ENCODE data around the gene MDK.

MDK gene

DNA sequence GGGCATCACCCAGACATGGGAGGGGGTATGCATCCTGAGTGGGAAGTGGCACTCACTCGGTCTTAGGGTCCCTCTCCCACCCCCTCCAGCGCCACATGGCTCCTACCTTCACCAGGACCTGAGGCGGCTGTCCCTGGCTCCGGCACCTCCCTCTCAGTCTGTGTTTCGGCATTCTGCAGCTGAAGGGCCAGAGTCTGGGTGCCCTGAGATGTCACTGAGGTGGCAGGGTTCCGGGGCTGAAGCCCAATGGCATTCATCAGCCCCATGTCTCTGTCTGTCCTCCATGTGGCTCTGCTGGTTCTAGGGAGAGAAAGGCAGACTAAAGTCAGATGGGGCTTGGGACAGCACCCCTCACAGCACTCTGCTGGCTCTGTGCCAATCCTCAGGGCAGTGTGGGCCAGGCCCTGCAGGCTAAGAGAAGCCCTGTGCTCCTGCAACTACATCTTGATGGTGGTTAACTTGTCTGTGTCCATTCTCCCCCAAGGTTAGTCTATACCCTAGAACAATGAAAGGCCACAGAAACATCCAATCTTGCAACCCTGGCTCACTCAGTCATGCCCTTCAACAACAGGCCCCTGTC, 27.0 kb downstream of the MDK start:
- Histone ChIP-seq H3K4me2 (ENCODE audit: low read length) (no peak overlapping the region), H3K9me3 (ENCODE audit: control insufficient read depth, insufficient read depth, low read length) (no peaks in the 10 kb centered on the region), H3K79me2 (ENCODE audit: control insufficient read depth, low read length) (no peaks in the 10 kb centered on the region), H3K4me3 (ENCODE audit: low read length) (no peak overlapping the region), H3K36me3 (ENCODE audit: control insufficient read depth, low read length) (peaks cover 5% of the 10 kb centered on the region), H4K20me1 (ENCODE audit: control insufficient read depth, insufficient read depth, low read depth, low read length) (no peaks in the 10 kb centered on the region), H3K9me2 (replicated peaks; ENCODE audit: control insufficient read depth, low read length) (no peaks in the 10 kb centered on the region), H3F3A (ENCODE audit: control insufficient read depth, insufficient read depth) (no peaks in the 10 kb centered on the region), H3K4me1 (ENCODE audit: control insufficient read depth, low read length) (no peaks in the 10 kb centered on the region), H3K27me3 (ENCODE audit: control insufficient read depth, low read length) (no peaks in the 10 kb centered on the region), H3K27ac (ENCODE audit: low read depth, low read length) (no peak overlapping the region)
- TF ChIP-seq EZH2phosphoT487 (IDR thresholded peaks at IDR 0.05; ENCODE audit: borderline replicate concordance, low read length) (no peak), CTCF (IDR thresholded peaks at IDR 0.05; ENCODE audit: low read depth, low read length, poor library complexity, severe bottlenecking) (no peak)

DNA sequence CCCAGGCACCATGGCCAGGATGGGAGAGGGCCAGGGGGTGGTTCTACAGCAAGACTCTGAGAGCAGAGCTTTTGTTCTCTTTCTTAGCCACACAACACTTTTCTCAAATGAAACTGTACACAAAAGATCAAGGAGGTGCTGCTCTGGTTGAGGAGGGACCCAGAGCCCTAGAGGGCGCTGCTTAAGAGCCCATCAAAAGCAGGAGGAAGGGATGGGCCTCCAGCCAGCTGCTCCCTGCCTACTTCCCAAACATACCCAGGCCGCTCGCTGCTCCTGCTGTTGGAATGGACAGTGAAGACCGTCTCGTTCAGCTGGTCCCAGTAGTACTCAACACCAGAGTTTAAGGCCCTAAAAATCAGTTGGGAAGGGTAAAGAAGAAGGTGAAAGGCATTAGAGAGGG, 28.6 kb downstream of the MDK start:
- Histone ChIP-seq H3K4me1 (ENCODE audit: control insufficient read depth, low read length) (no peaks in the 10 kb centered on the region), H4K20me1 (ENCODE audit: control insufficient read depth, insufficient read depth, low read depth, low read length) (no peaks in the 10 kb centered on the region), H3K4me3 (ENCODE audit: low read length) (no peak overlapping the region), H3K4me2 (ENCODE audit: low read length) (no peak overlapping the region), H3K9me3 (ENCODE audit: control insufficient read depth, insufficient read depth, low read length) (no peaks in the 10 kb centered on the region), H3F3A (ENCODE audit: control insufficient read depth, insufficient read depth) (no peaks in the 10 kb centered on the region), H3K27me3 (ENCODE audit: control insufficient read depth, low read length) (no peaks in the 10 kb centered on the region), H3K9me2 (replicated peaks; ENCODE audit: control insufficient read depth, low read length) (no peaks in the 10 kb centered on the region), H3K79me2 (ENCODE audit: control insufficient read depth, low read length) (no peaks in the 10 kb centered on the region), H3K27ac (ENCODE audit: low read depth, low read length) (no peak overlapping the region), H3K36me3 (ENCODE audit: control insufficient read depth, low read length) (peaks cover 8% of the 10 kb centered on the region; the same call in 1 of the 2 replicates)
- TF ChIP-seq EZH2phosphoT487 (IDR thresholded peaks at IDR 0.05; ENCODE audit: borderline replicate concordance, low read length): no peak
- TF ChIP-seq CTCF (IDR thresholded peaks at IDR 0.05; ENCODE audit: low read depth, low read length, poor library complexity, severe bottlenecking): peak; percentile 26

DNA sequence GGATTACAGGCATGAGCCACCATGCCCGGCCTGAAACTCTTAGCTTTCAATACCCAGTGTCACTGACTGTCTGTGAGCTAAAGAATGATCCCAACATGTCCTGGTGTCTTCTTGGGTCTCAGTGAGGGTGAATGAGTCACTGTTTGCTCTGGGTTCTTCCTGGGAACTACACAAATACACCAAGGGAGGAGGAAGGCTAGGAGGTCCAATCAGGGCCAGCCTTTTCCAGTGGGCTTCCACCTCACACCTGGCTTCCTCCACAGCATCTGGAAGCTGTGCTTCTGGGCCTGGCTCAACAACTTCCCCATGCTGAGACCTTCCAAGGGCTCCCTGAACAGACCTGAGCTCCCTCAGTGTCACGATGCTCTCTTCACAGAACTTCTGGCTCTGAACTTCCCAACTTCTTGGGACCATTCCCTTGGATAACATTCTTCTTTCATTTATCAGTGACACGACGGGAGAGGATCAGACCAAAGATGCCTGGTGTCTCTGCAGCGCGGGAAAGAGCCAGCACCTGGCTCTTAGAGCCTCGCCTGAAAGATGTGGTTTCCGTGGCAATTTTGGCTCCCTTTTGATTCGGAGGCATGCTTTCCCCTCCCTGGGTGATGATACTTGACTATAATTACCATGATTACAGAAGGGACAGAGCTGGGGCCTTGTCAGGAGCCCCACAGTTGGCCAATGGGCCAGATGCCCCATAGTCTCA, 32.4 kb downstream of the MDK start:
- H3K4me3 ChIP-seq (ENCODE audit: low read length): no peak overlapping the region
- no peaks in the 10 kb centered on the region for H3K9me3 ChIP-seq (ENCODE audit: control insufficient read depth, insufficient read depth, low read length)
- no peak overlapping the region for H3K4me2 ChIP-seq (ENCODE audit: low read length)
- no peaks in the 10 kb centered on the region for H3K79me2 ChIP-seq (ENCODE audit: control insufficient read depth, low read length)
- no peaks in the 10 kb centered on the region for H3K27me3 ChIP-seq (ENCODE audit: control insufficient read depth, low read length)
- no peak overlapping the region for H3K27ac ChIP-seq (ENCODE audit: low read depth, low read length)
- H3K36me3 ChIP-seq (ENCODE audit: control insufficient read depth, low read length): peaks cover 18% of the 10 kb centered on the region; the same call in 1 of the 2 replicates
- no peaks in the 10 kb centered on the region for H3K4me1 ChIP-seq (ENCODE audit: control insufficient read depth, low read length)
- H4K20me1 ChIP-seq (ENCODE audit: control insufficient read depth, insufficient read depth, low read depth, low read length): no peaks in the 10 kb centered on the region
- H3K9me2 ChIP-seq (replicated peaks; ENCODE audit: control insufficient read depth, low read length): no peaks in the 10 kb centered on the region
- TF ChIP-seq CTCF (IDR thresholded peaks at IDR 0.05; ENCODE audit: low read depth, low read length, poor library complexity, severe bottlenecking): no peak
- no peaks in the 10 kb centered on the region for H3F3A ChIP-seq (ENCODE audit: control insufficient read depth, insufficient read depth)
